ENCODE data around the gene MX1.

GRCh38 chr21:41429305-41429704, 3.3 kb downstream of the MX1 start:
- no peak for TF ChIP-seq POLR2AphosphoS5 (IDR thresholded peaks at IDR 0.05; ENCODE audit: insufficient read depth in 1 of 2, low read depth in 1 of 2)
- TF ChIP-seq CTCF (IDR thresholded peaks at IDR 0.05), result no peak
